SK-N-MC (cell line): ENCODE results near the gene DET1.

Source experiments
- EZH2 ChIP-seq: fragments of 200-600 bp; sonication (generic); IDR thresholded peaks from one replicate; pipeline ENCODE4 v1.6.1; 2017; ENCODE audit warnings: antibody characterized with exemption
- FOXP2 ChIP-seq: optimal IDR thresholded peaks from 2 replicates; pipeline ENCODE3; 2011; ENCODE audit warnings: mild to moderate bottlenecking, moderate library complexity; ENCODE audit not compliant: insufficient read depth; ENCODE audit errors: extremely low read length, control extremely low read depth
- POLR2AphosphoS5 ChIP-seq: IDR thresholded peaks from 2 replicates; pipeline ENCODE4 v1.6.1; 2012; ENCODE audit warnings: mild to moderate bottlenecking, low read depth, low read length, borderline replicate concordance

DNA sequence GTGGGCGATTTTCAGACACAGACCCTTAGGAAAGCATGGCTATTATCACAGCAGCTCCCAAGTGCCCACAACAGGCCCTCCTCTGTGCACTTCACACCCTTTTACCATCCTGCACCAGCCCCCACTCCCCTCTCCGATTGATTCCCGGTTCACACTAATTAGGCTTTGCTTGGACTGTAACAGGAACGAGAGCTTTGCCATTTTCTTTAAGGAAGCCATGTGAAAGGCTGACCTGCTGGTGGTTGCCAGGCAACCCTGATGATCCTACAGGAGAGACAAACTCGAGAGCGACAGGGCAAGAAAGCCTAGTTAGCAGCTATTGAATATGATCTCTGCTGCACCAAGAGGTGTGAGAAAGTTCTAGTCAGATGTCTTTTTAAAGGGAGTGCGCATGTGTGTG is 28.2 kb upstream of the DET1 start:
- TF ChIP-seq EZH2 (no peak), POLR2AphosphoS5 (no peak), FOXP2 (no peak)
